Activated T-helper 1 cell treated with Interleukin-2 at 50 U/mL for 16 hours (primary cell): ENCODE results near the gene CCDC33.

Experiments
- DNase-seq: peaks from one replicate; pipeline ENCODE4 v3.0.0-alpha.2; 2020; ENCODE audit warnings: low read depth

CCDC33 gene

DNA sequence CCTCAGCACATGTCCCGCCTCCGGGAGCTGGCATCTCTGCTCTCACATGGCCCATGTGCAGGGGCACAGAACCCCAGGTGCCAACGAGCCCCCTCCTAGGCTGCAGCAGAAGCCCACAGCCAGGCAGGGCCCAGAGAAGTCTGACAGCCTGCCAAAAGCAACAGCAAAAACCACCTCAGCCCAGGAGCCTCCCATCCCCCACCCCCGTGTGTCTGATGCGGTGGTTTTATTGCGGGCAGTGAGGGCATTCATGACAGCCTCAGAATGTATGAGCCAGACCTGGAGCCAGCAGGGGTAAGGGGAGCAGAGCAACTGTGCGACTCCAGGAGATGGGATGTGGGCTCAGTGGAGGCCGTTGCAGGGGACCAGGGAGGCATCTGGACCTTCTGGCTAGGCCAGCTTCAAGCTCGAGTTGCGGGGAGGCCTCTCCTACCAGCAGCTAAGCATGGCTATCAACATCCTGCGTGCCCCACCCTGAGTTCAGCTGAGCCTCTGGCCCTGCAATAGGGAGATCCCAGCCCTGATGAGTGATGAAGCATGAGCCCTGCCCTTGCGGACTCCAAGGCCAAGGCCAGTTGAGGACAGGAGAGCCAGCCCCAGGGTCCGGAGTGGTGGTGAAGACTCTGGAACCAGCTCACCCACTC is 78.8 kb downstream of the CCDC33 start:
- no peak for DNase-seq

DNA sequence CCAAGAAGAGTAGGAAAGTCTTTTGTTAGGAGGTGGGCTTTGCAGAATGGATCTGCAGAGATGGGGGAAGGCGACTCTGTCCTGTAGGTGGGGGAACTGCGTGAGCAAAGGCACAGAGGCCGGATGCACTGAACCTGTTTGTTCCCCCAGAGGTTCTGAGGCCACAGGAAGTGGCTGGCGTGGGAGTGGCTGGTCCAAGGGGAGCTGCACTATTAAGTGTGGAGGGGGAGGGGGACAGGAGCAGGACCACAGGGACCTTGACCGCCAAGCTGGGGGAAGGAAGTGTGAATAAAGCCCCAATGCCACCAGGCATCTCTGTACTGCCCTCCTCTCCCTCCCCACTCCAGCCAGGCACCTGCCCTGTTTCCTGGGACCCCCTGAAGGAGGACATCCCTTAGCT is 79.5 kb downstream of the CCDC33 start:
- no peak for DNase-seq

DNA sequence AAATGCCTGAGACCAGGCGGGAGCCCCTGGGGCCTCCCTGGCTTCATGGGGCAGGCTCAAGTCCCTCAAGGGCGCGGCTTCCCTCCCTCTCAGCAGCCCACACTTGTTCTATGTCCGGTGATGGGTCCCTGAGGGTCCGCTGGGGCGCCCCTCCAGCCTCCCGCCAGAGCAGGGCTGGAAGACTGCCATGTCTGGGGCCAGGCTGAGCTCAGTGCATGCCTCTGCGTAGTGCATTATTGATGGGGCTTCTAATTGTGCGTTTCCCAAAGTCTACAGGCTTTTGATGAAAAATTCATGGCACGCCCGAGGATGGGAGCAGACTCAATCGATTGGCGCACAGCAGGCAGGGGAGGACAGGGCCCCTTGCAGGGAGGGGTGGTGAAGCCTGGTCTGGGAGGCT is 80.0 kb downstream of the CCDC33 start:
- no peak for DNase-seq

DNA sequence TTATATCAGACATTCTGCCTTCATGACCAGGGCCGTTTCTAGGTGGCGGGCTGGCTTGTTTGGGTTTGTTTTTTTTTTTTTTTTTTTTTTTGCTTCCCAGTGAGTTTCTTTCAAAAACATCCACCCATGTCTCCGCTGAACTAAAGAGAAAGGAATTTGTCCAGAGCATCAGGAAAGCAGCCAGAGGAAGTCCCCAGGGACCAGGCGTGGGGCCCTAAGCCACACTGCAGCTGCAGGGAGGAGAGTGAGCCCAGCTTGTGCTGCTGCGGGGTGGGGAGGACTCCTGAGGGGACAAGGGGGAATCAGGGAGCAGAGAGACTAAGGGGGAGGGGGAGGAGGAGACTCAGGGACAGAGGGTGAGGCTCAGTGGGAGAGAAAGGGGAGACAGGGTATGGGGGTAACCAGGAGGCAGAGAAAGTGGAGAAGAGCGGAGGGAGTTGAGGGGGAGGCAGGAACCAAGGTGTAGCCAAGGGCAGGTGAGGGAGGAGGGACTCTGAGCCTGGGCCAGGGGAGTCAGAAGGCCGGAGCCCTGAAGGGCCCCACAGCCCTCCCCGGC is 81.8 kb downstream of the CCDC33 start:
- DNase-seq: no peak

DNA sequence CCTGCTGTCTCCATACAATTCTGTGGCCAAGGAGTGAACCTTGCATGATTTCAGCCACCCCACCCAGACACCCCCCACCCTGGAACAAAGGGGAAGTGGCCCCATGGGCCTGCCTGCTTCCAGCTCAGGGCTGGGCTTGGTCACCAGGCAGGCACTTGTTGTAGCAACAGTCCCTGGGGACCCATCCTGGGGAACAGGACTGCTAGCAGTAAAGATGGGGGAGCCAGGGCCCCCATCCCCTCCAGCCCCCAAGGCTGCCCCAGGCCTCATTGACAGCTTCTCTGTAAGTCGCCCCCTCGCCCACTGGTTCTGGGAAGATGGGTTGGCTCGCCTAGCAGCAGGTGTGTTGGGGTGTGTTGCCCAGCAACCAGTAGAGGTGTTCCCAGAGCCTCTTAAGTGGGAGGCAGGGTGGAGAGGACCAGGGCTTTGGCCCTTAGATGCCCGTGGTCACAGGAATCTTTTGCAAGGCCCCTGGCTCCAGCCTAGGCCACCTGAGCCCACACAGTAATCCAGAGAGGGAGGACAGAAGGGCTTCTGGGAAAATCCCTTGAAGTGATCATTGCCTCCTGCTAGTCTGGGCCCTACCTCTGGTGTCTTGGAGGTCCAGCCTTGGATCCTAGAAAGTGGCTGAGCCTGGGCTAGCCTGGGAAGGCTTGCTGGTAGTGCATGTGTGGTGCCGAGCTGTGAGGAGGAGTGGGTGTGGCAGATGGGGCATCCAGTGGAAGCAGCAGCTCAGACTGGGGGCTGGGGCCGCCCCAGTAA is 82.4 kb downstream of the CCDC33 start:
- no peak for DNase-seq

DNA sequence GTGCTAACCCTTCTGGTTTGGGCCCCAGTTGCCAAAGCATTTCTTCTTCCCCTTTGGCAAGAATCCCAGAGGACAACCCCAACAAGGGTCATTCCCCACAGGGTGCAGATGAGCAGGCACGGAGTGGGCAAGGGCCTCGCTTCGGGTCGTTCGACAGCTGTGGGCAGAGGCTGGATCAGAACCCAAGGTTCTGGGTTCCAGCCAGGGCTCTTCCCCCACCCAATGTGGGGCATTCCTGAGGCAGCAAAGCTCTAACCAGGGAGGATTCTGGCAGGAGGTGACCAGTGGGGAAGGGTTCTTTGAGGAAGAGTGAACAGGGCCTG is 83.0 kb downstream of the CCDC33 start:
- DNase-seq: no peak

DNA sequence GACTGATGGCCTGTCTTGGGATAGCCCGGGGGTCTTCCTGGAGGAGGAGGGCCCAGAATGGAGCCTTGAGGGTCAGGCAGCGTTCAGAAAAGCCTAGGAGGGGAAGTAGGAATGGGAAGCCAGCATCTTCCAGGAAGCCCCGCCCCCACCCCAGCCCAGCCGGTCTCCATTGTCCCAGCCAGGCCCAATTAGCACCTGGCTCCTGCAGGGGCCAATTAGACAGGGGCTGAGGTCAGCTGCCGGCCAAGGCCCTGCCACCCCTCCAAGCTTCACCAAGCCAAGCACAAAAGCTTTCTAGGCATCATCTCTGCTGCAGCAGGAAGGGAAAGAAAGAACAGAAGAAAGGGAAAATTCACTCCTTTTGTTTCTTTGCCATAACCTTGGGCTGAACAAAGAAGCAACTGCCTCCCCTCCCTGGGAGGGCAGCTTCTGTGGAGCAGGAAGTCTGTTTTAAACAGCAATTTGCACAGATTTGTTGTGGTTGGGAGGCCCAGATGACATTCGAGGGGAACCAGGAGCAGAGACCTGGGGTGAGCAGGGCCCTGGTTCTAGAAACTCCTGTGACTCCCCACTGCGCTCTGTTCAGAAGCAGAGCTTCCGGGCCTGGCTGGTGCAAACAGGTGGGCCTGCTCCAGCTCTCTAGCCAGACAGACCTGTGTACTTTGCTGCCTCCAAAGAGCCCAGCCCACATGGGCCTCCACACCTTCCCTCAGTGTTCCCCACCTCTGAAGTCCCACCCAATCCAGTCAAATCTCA is 83.6 kb downstream of the CCDC33 start:
- DNase-seq: no peak

DNA sequence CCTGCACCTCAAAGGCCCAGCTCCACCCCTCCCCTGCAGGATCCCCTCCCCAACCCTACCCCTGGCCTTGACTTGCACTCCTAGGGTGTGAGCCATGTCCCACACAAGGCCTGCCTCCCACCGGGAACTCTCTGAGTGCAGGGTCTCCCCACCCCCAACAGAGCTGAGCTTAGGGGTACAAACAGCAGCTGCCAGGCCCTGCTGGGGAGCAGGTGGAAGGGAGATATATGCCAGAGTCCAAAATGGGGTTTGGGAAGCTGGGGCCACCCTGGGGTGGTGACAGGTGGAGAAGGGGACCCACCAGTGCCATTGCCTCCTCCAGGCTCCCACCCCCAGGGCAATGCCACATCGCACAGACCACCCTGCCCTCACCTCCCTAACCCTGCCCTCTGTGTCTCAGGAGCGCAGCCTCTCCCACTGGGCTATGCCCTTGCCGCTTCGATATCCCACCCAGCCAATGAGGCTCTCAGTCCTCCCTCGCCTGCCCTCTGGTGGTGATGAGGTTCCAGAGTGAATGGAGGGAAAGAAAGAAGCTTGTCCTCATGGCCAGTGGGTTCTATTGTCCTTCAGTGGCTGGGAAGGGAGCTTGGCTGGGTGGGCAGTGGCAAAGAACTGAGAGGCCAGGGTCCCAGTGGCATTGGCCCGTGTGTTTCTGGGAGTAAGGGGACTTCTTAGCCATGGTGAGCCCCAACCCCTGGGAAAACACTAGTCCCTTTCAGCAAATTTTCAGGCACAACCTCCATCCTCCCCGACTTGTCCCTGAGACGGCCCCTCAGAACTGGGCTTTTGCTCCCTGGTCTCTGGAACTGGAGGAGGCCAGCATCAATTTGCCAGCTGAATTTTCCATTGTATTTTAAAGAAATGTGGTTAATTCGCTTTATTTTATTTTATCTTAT is 84.5 kb downstream of the CCDC33 start:
- no peak for DNase-seq

DNA sequence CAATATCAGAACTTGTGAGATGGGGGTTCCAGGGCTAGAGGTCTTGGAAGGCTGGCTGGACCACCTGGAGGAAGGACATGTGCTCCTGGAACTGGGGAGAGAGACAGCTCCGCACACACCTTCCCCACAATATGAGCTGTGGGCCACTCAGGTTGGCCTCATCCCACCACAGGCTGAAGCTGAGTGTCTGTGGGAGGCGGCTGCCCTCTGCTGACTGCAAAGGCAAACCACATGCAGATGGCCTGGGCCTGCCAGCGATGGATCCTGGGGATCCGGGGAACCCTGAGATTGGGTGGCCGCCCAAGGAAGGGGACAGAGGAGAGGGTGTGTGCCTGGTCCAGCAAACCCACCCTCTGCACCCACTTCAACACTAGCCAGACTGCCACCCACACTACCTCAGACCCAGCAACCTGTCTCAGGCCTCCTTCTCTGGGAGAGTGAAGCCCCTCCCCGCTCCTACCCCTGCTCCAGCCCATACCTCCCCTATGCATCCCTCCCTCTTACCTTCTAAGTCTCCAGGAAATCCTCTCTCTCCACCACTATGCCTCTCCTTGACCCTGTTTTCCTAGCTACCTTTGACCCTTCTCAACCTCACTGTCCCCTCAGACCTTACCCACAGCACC is 86.5 kb downstream of the CCDC33 start:
- peak; percentile 31 for DNase-seq

DNA sequence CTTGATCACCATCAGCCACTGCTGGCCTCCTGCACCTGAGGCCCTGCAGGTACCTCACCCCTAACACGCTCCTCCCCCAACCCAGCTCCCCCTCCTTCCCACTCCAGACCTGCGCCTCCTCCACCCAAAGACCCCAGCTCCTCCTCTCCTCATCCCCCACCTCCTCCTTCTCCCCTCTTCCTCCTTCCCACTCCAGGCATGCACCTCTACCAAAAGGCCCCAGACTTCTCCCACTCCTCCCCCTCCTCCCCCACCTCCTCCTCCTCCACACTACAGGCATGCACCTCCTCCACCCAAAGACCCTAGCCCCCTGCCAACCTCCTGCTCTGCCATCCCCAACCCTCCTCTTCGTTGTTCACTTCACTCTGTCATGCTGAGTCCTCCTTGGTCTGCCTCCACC is 88.6 kb downstream of the CCDC33 start:
- DNase-seq: no peak

DNA sequence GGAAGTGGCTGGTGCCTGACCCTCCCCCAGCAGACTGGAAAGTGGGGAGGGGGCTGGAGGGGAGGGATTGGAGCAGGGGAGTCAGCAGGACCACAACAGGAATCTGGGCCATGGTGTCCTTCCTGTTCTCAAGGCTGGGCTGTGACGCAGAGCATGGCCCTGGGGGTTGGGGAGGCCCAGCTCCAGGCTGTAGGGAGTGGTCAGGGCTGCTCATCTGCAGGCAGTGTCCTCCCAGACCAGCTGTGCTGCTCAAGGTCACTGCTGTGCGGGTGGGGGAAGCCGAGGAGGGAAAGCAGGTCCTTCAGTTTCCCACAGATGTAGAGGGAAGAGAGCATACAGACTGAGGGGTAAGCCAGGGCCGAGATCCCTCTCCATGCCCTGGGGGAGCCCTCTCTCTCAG is 90.6 kb downstream of the CCDC33 start:
- DNase-seq: no peak

DNA sequence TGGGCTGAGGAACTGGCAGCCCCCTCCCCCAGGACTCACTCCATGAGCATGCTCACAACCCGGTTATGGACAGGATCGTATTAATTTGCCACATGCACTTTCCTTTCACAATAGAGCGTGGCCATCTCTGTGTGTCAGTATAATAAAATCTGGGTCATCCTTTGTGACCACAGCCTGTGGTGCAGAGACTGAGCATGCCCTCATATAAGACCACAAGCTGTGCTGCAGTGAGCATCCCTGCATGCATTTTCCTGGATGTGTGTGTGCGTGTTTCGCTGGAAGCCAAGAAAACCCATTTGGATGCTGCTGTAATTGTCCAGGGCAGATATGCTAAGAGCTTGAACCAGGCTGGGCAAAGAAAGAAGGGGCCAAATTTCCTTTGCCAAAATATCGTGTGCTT is 91.6 kb downstream of the CCDC33 start:
- no peak for DNase-seq

DNA sequence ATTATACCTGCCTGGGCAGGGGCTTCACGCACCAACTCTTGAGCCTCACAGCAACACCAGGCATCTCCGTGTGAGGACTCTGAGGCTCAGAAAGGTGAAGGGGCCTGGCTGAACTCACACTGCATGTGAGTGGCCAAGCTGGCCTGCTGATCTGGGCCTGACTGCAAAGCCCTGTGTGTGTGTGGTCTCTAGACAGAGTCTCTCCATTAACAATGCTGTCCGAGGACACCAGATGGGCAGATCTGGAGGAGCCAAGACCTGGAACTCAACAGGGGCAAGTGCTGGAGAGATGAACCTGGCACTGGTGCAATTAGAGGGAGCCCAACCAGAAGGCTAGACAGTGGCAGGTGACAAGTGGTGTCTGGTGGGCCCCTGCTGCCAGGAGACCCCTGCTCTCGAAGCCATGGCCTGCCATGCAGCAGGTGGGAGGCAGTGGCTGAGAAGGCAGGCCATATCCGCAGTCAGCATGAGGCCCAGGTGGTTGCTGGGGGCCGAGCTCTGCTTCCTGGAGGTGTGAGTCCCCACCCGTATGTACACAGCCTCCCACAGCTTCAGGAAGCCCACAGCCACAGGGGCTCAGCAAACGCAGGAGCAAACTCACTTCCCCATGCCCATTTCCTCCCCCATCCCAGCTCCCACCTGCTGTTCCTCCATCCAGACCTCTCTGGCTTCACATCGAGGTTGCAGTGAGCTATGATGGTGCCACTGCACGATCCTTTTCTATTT is 92.4 kb downstream of the CCDC33 start:
- DNase-seq: no peak

DNA sequence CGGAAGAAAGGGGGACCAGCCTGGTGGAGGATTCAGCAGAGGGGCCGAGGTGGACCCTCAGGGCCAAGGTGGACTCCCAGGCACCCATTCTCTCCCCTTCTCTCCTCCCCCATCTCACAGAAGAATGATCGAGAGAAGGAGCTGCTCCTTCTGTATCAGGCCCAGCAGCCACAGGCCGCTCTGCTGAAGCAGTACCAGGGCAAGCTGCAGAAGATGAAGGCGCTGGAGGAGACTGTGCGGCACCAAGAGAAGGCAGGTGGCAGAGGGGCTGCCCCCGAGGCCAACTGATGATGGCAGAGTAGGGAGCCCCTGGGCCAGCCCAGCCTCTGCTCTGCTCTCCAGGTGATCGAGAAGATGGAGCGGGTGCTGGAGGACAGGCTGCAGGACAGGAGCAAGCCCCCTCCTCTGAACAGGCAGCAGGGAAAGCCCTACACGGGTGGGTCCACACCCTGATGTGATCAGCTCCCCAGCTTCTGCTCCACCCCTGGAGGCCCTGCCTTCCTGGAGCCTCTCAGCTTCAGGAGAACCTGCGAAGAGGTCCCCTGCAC is 94.8 kb downstream of the CCDC33 start:
- no peak for DNase-seq

DNA sequence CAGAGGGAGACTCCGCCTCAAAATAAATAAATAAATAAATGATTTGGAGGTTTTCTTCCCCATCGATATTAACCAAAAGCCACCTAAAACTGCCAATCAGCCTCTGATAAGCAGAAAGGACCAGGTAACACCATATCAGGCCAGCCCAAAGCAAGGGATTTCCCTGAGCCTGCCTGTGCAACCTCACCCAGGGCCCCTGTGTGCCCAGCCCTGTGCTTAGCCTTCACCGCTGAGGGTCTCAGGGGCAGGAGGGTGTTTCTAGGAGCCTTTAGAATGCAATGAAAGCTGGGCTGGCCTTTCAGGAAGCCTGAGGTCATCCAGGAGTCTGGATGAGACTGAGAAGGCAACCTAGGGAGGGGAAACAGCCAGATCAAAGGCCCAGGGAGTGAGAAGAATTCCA is 95.9 kb downstream of the CCDC33 start:
- DNase-seq: no peak

DNA sequence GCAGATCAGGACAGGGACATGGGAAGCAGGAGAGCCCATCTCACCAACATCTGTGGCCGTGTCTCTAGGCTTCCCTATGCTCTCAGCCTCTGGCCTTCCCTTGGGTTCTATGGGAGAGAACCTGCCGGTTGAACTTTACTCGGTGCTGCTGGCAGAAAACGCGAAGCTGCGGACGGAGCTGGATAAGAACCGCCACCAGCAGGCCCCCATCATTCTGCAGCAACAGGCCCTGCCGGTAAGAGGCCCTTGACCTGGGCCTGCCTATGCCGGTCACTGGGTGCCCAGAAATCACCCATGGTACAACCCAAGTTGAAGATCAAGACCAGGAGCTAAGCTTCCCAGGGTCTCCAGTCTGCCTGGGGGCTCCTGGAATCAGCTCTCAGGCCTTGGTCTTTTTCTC is 96.5 kb downstream of the CCDC33 start:
- DNase-seq: no peak

DNA sequence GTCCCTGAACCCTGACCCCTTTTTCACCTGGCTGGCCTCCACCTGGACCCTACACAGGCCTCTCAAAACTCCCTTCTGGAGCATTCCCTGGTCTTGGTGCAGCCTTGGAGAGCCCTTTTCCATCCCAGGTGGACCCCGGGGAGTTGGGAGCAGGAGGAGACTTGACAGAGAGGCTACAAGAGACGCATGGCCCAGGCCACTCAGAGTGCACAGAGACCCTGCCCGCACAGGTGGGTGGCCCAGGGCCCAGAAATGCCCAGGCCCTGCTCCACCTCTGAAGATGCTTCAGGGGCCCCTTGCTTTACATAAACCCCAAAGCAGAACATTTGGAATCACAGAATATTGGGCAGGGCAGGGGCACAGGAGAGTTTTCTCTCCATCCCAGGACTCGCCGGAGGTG is 97.0 kb downstream of the CCDC33 start:
- DNase-seq: no peak

DNA sequence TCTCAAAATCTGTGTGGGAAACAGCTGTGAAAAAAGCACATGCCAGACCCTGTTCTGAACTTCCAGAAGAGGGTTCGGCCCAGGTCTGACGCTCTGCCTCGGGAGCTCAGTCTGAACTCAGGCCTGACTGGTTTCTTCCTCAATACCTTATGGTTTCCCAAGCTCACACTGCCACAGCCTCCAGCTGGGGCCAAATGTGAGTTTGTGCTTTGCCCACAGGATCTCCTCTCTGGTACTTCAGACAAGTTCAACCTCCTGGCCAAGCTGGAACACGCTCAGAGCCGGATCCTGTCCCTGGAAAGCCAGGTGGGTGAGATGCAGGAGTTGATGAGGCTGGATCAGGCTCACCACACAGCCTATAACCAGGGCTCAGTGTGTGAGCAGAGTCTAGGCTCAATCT is 97.5 kb downstream of the CCDC33 start:
- no peak for DNase-seq

DNA sequence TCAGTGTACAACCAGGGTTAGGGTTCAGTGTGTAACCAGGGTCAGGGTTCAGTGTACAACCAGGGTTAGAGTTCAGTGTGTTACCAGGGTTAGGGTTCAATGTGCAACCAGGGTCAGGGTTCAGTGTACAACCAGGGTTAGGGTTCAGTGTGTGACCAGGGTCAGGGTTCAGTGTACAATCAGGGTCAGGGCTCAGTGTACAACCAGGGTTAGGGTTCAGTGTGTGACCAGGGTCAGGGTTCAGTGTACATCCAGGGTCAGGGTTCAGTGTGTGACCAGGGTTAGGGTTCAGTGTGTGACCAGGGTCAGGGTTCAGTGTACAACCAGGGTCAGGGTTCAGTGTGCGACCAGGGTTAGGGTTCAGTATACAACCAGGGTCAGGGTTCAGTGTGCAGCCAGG is 98.0 kb downstream of the CCDC33 start:
- no peak for DNase-seq

DNA sequence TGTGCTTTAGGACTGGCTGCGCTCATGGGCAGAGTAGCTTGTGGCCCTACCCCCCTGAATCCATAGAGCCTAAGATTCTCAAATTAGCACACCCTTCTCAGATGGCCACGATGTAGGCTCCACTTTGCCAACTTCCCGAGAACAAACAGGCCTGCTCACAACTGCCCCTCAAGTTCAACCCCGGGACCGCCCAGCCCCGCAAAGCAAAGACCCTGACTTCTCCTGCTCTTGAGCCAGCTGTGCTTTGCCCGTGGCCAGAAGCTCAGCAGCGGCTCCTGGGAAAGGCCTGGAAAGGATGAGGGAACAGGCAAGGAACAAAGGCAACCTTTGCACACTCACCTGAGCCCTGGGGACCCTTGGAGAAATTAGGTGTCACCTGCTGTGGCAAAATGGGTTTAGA is 99.3 kb downstream of the CCDC33 start:
- no peak for DNase-seq
